Heart left ventricle (tissue), 13 donors: Measurements from ENCODE around the gene TRIM40.

Experiments used
- CTCF ChIP-seq, 12 donors: fragments of 200-600 bp; sonication (generic) in 4 of 12; IDR thresholded peaks; one replicate each; pipeline versions ENCODE4 v1.5.0 to v1.8.0; 2018 to 2022; ENCODE audit warnings: antibody characterized with exemption in 12 of 12, mild to moderate bottlenecking in 5 of 12
- POLR2A ChIP-seq, 2 donors: fragments of 450-650 bp; IDR thresholded peaks; one replicate each; pipeline ENCODE4 v1.6.1; 2017; ENCODE audit warnings: antibody characterized with exemption in 2 of 2, mild to moderate bottlenecking in 2 of 2, moderate library complexity in 2 of 2
- donor health status: ischemic (EF 13 %, LVEDD 7.1; RV severe dilation, severe dysfunction).
- donor health status: DM: no; HTN: yes; CAD: no.
- donor health status: DM: no; HTN: no; CAD: no.
- donor health status: ischemic (EF 25% LVEDD 6.9; RV normal size, moderate dysfunction).
- donor health status: ischemic (EF 25% LVEDD 5.7; RV mildly dilated, moderate dysfunction).
- donor health status: ischemic (EF 35%, LVEDD 5.7; RV mildly dilated, moderate dysfunction).
- donor health status: nonischemic (EF 11% LVEDD 7.7; RV severe dilation, severe dysfunction).
- donor health status: DM: yes; HTN: yes; CAD: no.
- donor health status: PGD.
- donor health status: ischemic (EF 29% LVEDD 5.4; RV normal size, mild dysfunction).
- donor health status: nonischemic (EF 23%, LVEDD 6.1; RV moderate dilation, normal function).

DNA sequence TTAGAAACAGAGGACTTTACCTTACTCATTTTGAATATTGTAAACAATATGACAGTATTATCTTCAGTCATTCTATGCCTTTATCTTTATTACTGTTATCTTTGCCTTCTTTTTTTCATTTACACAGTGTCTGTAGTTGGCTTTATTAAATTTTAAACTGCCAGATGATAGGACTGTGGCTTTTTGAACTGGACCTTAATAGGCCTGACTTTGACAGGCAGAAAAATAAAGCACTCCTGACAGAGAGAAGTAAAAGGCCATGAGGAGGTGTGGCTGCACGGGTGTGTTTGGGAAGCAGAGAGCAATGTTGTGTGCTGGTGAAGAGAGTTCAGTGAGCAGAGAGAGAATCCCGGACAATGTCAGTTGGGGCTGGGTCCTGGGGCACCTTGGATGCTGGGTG lies 7.8 kb downstream of the TRIM40 start:
- TF ChIP-seq CTCF (IDR thresholded peaks at IDR 0.05) (no peak), POLR2A (IDR thresholded peaks at IDR 0.05) (no peak)
